Liver (tissue), 9 donors: Measurements from ENCODE around the gene TMSB15C. TPM values are rescaled to one million over a fixed set of nuclear protein-coding genes. Genes with fewer than 3 reads are reported as not detected.
"Not testable (repeated sequence)": the region's sequence is repeated elsewhere in the genome, so short reads cannot be mapped to it uniquely, and the experiment has no call there.

Source experiments
- DNase-seq: peaks from one replicate; pipeline ENCODE4 v3.0.0-alpha.2; 2017; ENCODE audit warnings: low spot score
- H3K27ac ChIP-seq, 2 donors: one replicate each; pipeline ENCODE4 v1.7.0; 2013; ENCODE audit warnings: inconsistent platforms in 2 of 2, low read length in 2 of 2, control low read depth in 1 of 2, low read depth in 1 of 2, mild to moderate bottlenecking in 1 of 2
- H3K27me3 ChIP-seq, 4 donors: one replicate each; pipeline versions ENCODE4 v1.6.1 to v1.7.0; 2013; ENCODE audit warnings: low read length in 3 of 4, inconsistent platforms in 1 of 4, mild to moderate bottlenecking in 1 of 4, moderate library complexity in 1 of 4; ENCODE audit not compliant: control insufficient read depth in 4 of 4, insufficient read depth in 4 of 4
- H3K36me3 ChIP-seq, 4 donors: one replicate each; pipeline versions ENCODE4 v1.6.1 to v1.7.0; 2013; ENCODE audit warnings: low read length in 3 of 4, mild to moderate bottlenecking in 3 of 4, low read depth in 1 of 4, moderate library complexity in 1 of 4; ENCODE audit not compliant: control insufficient read depth in 4 of 4, insufficient read depth in 3 of 4
- H3K4me1 ChIP-seq, 4 donors: one replicate each; pipeline versions ENCODE4 v1.6.1 to v1.7.0; 2013; ENCODE audit warnings: low read length in 3 of 4, mild to moderate bottlenecking in 3 of 4, moderate library complexity in 1 of 4; ENCODE audit not compliant: control insufficient read depth in 4 of 4, insufficient read depth in 4 of 4
- H3K4me3 ChIP-seq, 3 donors: one replicate each; pipeline versions ENCODE4 v1.6.1 to v1.7.0; 2013; ENCODE audit warnings: low read length in 3 of 3, control low read depth in 1 of 3, low read depth in 1 of 3, mild to moderate bottlenecking in 1 of 3
- H3K9ac ChIP-seq, 2 donors: one replicate each; pipeline ENCODE4 v1.7.0; 2013; ENCODE audit warnings: low read length in 2 of 2, mild to moderate bottlenecking in 2 of 2, moderate library complexity in 2 of 2, control low read depth in 1 of 2, low read depth in 1 of 2
- H3K9me3 ChIP-seq, 4 donors: one replicate each; pipeline versions ENCODE4 v1.6.1 to v1.7.0; 2013; ENCODE audit warnings: low read length in 3 of 4; ENCODE audit not compliant: control insufficient read depth in 4 of 4
- ATF3 ChIP-seq: IDR thresholded peaks from 2 replicates; pipeline ENCODE4 v1.6.1; 2016; ENCODE audit warnings: antibody characterized with exemption
- CTCF ChIP-seq: fragments of 150-350 bp; IDR thresholded peaks from 2 replicates; pipeline ENCODE4 v1.5.1; 2017; ENCODE audit warnings: improper control_type of control experiment, low read depth, low read length; ENCODE audit not compliant: missing input control
- FOXA2 ChIP-seq: IDR thresholded peaks from 2 replicates; pipeline ENCODE4 v1.6.1; 2016; ENCODE audit warnings: antibody characterized with exemption
- GABPA ChIP-seq, 2 donors: IDR thresholded peaks in 1 of 2; conservative IDR thresholded peaks in 1 of 2; 2 replicates each; pipeline ENCODE4 v1.6.1; 2016; ENCODE audit warnings: antibody characterized with exemption in 2 of 2, mild to moderate bottlenecking in 1 of 2, moderate library complexity in 1 of 2
- HNF4A ChIP-seq, 2 donors: conservative IDR thresholded peaks; 2 replicates each; pipeline ENCODE4 v1.6.1; 2016; ENCODE audit warnings: antibody characterized with exemption in 2 of 2, mild to moderate bottlenecking in 2 of 2
- HNF4G ChIP-seq: IDR thresholded peaks from 2 replicates; pipeline ENCODE4 v1.6.1; 2016; ENCODE audit warnings: antibody characterized with exemption
- JUND ChIP-seq, 2 donors: IDR thresholded peaks; 2 replicates each; pipeline ENCODE4 v1.6.1; 2016; ENCODE audit warnings: antibody characterized with exemption in 2 of 2
- MAX ChIP-seq: IDR thresholded peaks from 2 replicates; pipeline ENCODE4 v1.6.1; 2016; ENCODE audit warnings: antibody characterized with exemption
- NR2F2 ChIP-seq: IDR thresholded peaks from 2 replicates; pipeline ENCODE4 v1.6.1; 2016; ENCODE audit warnings: antibody characterized with exemption
- RAD21 ChIP-seq, 2 donors: IDR thresholded peaks; 2 replicates each; pipeline ENCODE4 v1.6.1; 2016; ENCODE audit warnings: antibody characterized with exemption in 2 of 2, mild to moderate bottlenecking in 2 of 2
- SP1 ChIP-seq: IDR thresholded peaks from 2 replicates; pipeline ENCODE4 v1.6.1; 2018; ENCODE audit warnings: antibody characterized with exemption, mild to moderate bottlenecking
- TAF1 ChIP-seq: conservative IDR thresholded peaks from 2 replicates; pipeline ENCODE4 v1.6.1; 2016; ENCODE audit warnings: antibody characterized with exemption, mild to moderate bottlenecking
- YY1 ChIP-seq: IDR thresholded peaks from 2 replicates; pipeline ENCODE4 v1.6.1; 2016; ENCODE audit warnings: antibody characterized with exemption, mild to moderate bottlenecking
- ZBTB33 ChIP-seq: IDR thresholded peaks from 2 replicates; pipeline ENCODE4 v1.6.1; 2016; ENCODE audit warnings: antibody characterized with exemption
- WGBS: extraction: QIAGEN DNeasy Blood & Tissue Kit; methylation state at CpG from one replicate; pipeline ENCODE4 v1.1.7; 2013; 5-methylcytosine and 5-hydroxymethylcytosine counted together
- polyA plus RNA-seq, 2 donors: library from polyadenylated mRNA; stranded (reverse) in 1 of 2; unstranded in 1 of 2; fragments of 200-250 nt in 1 of 2; fragments of >200 nt in 1 of 2; fragmentation: Nextera tagmentation in 1 of 2; extraction: Ambion mirVana in 1 of 2; gene quantifications; one replicate each; pipeline versions ENCODE4 v1.2.1 to v1.2.3, GENCODE V29; 2013 to 2015
- total RNA-seq, 2 donors: library from RNA; depleted of rRNA; stranded (reverse); fragments of >200 nt; gene quantifications; one replicate each; pipeline ENCODE4 v1.2.3, GENCODE V29; 2014
- donor health status: healthy.
- donor health status: healthy.
- donor health status: healthy.
- donor health status: healthy.
- donor health status: healthy.

Gene TMSB15C
- total and polyA plus RNA-seq, 4 donors, result 0.17 to 0.23 TPM; not detected in 2

- Histone ChIP-seq H3K9ac (no peak within 1 kb of the TSS), H3K9me3 (no peaks in the 10 kb centered on the region), H3K27ac (no peak within 1 kb of the TSS), H3K27me3 (peaks cover 0 to 11% (median 1%) of the 10 kb centered on the region in 4 donors), H3K36me3 (no peaks in the 10 kb centered on the region), H3K4me3 (peak within 1 kb of the TSS in 2 of 3 donors; percentile 37 to 62), H3K4me1 (peaks cover 0 to 5% (median 1%) of the 10 kb centered on the region in 4 donors)
- TF ChIP-seq JUND (IDR thresholded peaks at IDR 0.05), result no peak
- TF ChIP-seq ZBTB33, result no peak
- TF ChIP-seq NR2F2, result no peak
- no peak for TF ChIP-seq HNF4A (conservative IDR thresholded peaks at IDR 0.05)
- no peak for TF ChIP-seq SP1
- no peak for TF ChIP-seq MAX
- no peak for TF ChIP-seq TAF1
- TF ChIP-seq RAD21 (IDR thresholded peaks at IDR 0.05), result no peak
- no peak for TF ChIP-seq FOXA2
- TF ChIP-seq ATF3, result no peak
- no peak for TF ChIP-seq CTCF
- DNase-seq, result no peak
- 1% methylated on average over 67 of the region's 67 CpGs for WGBS
Observed at GRCh38 chrX:104112326-104112951, 36.4 kb upstream of the TMSB15C start, which contains the start of gene ZCCHC18. Gene ZCCHC18 (plus strand): TSS chrX:104112523. CDS start chrX:104114112, 1,589 bp downstream.

GRCh38 chrX:104110491-104111240 is 34.6 kb upstream of the TMSB15C start:
- H3K36me3 ChIP-seq, H3K27ac ChIP-seq, H3K4me1 ChIP-seq, H3K9ac ChIP-seq, H3K4me3 ChIP-seq, H3K9me3 ChIP-seq, DNase-seq: not testable (repeated sequence)
- WGBS, result 67% methylated on average over 6 of the region's 6 CpGs
- H3K27me3 ChIP-seq, result peaks cover 0 to 11% (median 1%) of the 10 kb centered on the region in 4 donors

- no peaks in the 10 kb centered on the region for H3K9me3 ChIP-seq
- no peak overlapping the region for H3K9ac ChIP-seq
- peaks cover 0 to 8% (median 0%) of the 10 kb centered on the region in 4 donors for H3K27me3 ChIP-seq
- no peaks in the 10 kb centered on the region for H3K36me3 ChIP-seq
- DNase-seq, result no peak
- TF ChIP-seq GABPA (IDR thresholded peaks at IDR 0.05 in 1 of 2, conservative IDR thresholded peaks at IDR 0.05 in 1 of 2) (no peak), HNF4A (conservative IDR thresholded peaks at IDR 0.05) (no peak), HNF4G (no peak), ZBTB33 (no peak), YY1 (no peak), TAF1 (no peak), RAD21 (IDR thresholded peaks at IDR 0.05) (no peak), SP1 (no peak), MAX (no peak), ATF3 (no peak)
- H3K27ac ChIP-seq, result no peak overlapping the region
- WGBS, result 86% methylated on average over 1 of the region's 1 CpG
- H3K4me1 ChIP-seq, result peaks cover 0 to 5% (median 1%) of the 10 kb centered on the region in 4 donors
- H3K4me3 ChIP-seq, result no peak overlapping the region
Observed at GRCh38 chrX:104108955-104109354, 32.9 kb upstream of the TMSB15C start.
